Skin epidermis (tissue), 12 donors: ENCODE measurements around the gene GMPR2.

Experiments used
- H3K27ac ChIP-seq, 21 experiments: fragments of 200-600 bp; sonication (generic) in 11 of 21; one replicate each; pipeline ENCODE4 v1.5.0; 2020; ENCODE audit warnings: mild to moderate bottlenecking in 3 of 21, inconsistent platforms in 2 of 21, moderate library complexity in 2 of 21
- H3K4me3 ChIP-seq, 7 experiments: fragments of 200-600 bp; sonication (generic) in 2 of 7; one replicate each; pipeline ENCODE4 v1.5.0; 2020; ENCODE audit warnings: inconsistent platforms in 2 of 7, mild to moderate bottlenecking in 2 of 7, moderate library complexity in 1 of 7

The GMPR2 gene

DNA sequence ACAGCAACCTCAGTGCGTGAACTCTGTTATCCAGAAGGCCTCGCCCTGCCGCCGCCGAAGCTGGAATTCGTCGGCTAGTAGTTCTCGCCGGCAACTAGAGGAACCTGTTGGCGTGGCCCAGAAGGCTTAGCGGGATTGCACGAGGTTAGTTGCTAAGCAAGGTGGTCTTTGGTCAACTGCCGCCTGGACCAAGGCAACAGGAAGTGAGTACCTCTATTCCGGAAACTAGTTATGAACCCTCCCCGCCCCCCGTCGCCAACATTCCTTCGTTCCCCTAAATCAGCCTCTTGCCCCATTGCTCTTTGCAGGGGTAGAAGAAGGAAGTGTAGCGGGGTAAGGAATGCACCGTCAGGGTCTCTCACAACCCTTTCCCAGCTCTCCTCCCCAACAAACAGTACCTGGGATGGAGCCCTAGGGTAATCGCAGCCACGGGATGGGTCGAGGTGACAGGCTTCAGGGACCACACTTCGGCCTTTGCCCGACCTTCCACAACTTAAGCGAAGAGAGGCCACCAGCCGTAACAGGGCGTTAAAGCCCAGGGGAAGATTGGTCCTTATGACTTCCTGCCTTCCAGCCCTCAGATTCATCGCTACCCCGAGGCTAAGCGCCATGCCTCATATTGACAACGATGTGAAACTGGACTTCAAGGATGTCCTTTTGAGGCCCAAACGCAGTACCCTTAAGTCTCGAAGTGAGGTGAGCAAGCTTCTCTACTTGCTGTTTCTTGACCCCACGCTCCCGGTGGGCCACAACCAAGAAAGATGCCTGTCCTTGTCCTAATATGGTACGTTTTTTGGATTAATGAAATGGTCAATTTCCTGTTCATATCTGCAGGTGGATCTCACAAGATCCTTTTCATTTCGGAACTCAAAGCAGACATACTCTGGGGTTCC lies at the start of gene GMPR2:
GMPR2 (plus strand) TSS at position 285 of the 893 bp plus-strand sequence; CDS start at position 610, 325 bp downstream.
- H3K27ac ChIP-seq = peak within 1 kb of the TSS; percentile 17 to 97 (median 90)
- peak within 1 kb of the TSS; percentile 59 to 87 (median 69) for H3K4me3 ChIP-seq

DNA sequence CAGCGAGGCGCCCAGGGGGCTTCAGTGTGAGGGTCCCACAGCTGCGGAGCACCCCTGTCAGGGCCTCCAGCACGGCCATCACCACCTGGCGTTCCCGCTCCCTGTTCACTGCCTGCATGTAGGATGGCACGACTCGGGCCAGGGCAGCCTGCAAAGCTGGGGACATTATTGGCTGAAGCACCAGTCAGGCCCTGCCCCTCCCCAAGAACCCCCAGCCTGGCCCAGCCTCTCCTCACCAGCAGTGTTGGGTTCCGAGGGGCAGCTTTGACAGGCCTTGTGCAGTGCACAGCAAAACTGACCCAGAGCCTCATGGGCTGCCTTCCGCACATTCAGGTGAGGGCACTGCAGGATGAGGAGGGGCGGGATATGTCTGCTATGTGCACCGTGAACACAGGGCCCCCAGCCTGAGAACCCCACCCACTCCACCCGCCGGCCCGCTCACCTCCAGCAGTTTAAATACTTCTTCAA lies 49.7 kb upstream of the GMPR2 start:
- Histone ChIP-seq H3K4me3 (no peak overlapping the region), H3K27ac (no peak overlapping the region)

DNA sequence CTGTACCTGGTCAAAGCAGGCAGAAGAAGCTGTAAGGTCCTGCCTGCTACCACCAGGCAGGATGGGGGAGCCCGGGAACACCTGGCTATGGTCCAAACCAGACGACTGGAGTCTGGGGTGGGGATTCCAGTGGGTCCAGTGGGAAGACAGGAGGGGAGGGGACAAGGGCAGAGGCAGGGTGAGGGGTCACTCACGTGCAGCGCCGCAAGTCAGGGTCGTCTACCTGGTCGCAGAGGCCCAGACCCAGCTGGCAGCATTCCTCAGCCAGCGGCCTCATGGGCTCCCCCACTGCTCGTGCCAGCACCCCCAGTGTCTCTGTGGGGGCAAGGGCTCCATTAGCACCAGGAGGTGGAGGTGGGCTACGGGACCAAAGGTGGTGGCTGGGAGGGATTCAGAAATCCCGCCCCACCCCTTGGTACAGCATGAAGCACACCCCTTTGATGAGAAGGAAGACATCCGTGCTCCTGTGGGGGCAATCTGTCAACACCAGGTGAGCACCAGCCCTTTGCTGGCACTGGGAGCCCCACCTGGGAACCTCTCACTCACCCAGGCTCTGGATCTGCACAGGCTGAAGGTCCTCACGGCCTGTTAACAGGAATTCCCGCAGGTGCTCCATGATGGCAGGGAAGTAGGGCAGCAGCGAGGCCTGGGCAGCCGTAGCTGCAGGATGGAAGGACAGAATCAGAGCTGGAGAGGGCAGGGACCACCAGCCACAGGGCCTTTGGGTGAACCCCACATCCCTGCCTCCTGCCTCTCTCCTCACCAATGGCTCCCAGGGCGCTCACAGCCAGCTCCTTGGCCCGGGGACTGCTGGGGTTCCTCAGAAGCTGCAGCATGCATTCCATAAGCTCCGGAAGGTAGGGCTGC lies 48.4 kb upstream of the GMPR2 start:
- Histone ChIP-seq H3K4me3 (no peak overlapping the region), H3K27ac (no peak overlapping the region)

DNA sequence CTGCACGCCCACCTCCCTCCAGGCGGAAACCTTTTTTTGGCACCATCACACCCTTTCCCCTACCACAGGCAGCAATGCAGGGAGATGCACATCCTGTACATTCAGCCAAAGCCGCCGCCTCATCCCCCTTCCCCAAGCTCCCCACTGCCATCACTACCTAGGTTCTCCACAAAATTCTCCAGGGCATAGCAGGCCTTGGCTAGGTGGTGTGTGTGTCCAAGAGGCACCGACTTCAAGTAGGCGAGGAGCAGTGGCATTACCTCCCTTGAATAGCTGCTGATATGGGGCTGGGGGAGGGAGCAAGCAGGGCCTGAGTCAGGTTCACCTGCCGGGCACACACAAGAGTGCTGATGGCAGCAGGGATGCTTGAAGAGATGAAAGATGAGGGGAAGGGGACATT lies 47.7 kb upstream of the GMPR2 start:
- H3K27ac ChIP-seq = no peak overlapping the region
- no peak overlapping the region for H3K4me3 ChIP-seq

DNA sequence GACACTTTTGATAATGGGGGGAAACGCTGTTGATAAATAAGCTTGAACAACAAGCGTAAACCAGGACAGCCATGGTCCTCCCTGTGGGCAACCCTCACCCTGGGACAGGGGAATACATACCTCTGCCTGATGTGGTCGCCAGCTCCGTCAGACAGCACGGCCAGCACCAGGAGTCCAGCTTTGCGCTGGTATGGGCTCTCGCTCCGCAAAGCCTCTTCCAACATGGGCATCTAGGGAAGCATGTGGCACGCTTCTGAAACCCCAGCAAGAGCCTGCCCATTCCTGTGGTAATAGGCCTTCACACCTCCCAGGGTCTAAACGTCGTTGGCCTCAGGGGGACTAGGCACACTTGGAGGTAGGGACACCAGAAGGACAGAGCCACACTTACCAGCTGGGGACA lies 47.0 kb upstream of the GMPR2 start:
- H3K4me3 ChIP-seq = no peak overlapping the region

DNA sequence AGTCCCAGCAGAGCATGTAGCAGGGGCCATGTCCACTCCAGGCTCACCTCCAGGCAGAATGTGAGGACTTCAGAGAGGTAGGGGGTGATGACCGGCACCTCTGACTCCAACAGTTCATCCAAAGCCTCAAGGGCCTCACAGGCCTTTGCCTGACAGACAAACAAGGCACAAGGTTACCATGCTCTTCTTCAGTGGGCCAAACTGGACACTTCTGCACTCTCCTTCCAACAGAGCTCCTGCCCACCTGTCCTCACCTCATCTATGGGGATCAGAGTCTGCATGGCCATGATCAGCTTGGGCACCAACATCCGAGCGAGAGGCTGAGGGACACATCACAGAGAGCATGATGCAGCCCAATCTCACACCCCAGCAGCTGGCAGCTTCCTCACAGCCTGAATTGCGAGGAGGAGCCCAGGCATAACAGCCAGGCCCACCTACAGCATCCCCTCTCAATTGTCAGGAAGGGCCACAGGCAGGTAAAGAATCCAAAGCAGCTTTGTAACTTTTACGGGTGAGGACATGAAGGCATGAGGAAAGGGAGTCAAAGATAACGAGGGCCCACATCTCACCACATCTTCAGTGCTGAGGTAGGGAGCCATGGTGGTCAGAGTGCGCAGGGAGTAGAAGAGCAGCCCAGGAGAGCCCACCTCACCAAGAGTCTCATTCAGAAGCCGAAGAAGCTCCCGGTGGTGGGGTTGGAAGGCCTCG lies 45.7 kb upstream of the GMPR2 start:
- peak overlapping the region in 4 of 21 experiments; percentile 54 to 93 (median 82) for H3K27ac ChIP-seq
- peak overlapping the region in 1 of 7 experiments; percentile 56 for H3K4me3 ChIP-seq

More for the DNA sequence above, 47.0 kb upstream of the GMPR2 start:
- H3K27ac ChIP-seq = peak overlapping the region in 1 of 21 experiments; percentile 3

- H3K4me3 ChIP-seq = peak overlapping the region in 2 of 7 experiments; percentile 56 to 81
- peak overlapping the region in 8 of 21 experiments; percentile 54 to 95 (median 86) for H3K27ac ChIP-seq
Measured at GRCh38 chr14:24187539-24187915, 45.2 kb upstream of the GMPR2 start.

GRCh38 chr14:24188251-24189058 lies 44.3 kb upstream of the GMPR2 start, which contains the start of gene IPO4:
Gene IPO4 (minus strand): TSS chr14:24188816. CDS start chr14:24188787, 29 bp downstream.
- H3K27ac ChIP-seq = peak within 1 kb of the TSS; percentile 31 to 95 (median 81)
- peak within 1 kb of the TSS; percentile 51 to 81 (median 75) for H3K4me3 ChIP-seq

GRCh38 chr14:24189059-24189375 lies 43.7 kb upstream of the GMPR2 start:
- peak overlapping the region in 5 of 7 experiments; percentile 56 to 81 (median 75) for H3K4me3 ChIP-seq
- peak overlapping the region in 15 of 21 experiments; percentile 23 to 95 (median 73) for H3K27ac ChIP-seq

DNA sequence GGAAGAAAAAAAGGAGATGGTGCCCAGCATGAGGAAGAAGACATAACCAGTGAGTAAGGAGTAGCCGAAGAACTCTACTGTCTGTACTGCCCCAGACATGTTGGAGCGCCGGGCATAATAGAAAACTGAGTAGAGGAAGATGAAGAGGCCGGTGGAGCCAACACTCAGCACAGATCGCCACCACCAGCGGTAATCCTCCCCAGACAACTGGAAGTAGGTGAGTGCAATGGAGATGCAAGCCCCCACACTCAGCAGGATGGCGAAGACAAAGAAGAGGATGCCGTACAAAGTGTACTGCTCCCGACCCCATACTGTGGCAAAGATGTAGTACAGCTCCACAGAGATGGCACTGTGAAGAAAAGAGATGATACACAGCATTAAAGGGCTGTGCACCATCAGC lies 43.3 kb upstream of the GMPR2 start:
- H3K27ac ChIP-seq = peak overlapping the region in 9 of 21 experiments; percentile 23 to 95 (median 86)

DNA sequence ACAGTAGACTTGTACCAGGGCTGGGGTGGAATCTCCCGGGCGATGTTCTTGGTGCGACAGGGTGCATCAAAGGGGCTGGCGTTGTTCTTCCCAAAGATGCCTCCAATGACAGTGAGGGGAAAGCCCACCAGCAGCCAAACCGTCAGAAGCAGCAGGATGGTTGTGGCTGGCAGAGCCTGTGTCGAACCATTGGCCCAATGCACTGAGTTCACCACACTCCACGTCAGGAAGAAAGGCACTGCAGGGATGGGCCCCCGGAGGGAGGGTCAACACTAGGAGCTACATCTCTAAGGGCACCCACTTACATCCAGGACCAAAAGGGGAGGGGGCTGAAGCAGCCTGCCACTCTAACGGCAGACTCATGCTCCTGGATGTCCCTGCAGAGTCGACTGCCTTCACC lies 42.3 kb upstream of the GMPR2 start:
- H3K4me3 ChIP-seq = no peak overlapping the region
- no peak overlapping the region for H3K27ac ChIP-seq

More for the DNA sequence above, 43.3 kb upstream of the GMPR2 start:
- no peak overlapping the region for H3K4me3 ChIP-seq

GRCh38 chr14:24192933-24193332 lies 39.8 kb upstream of the GMPR2 start:
- Histone ChIP-seq H3K4me3 (no peak overlapping the region), H3K27ac (no peak overlapping the region)

DNA sequence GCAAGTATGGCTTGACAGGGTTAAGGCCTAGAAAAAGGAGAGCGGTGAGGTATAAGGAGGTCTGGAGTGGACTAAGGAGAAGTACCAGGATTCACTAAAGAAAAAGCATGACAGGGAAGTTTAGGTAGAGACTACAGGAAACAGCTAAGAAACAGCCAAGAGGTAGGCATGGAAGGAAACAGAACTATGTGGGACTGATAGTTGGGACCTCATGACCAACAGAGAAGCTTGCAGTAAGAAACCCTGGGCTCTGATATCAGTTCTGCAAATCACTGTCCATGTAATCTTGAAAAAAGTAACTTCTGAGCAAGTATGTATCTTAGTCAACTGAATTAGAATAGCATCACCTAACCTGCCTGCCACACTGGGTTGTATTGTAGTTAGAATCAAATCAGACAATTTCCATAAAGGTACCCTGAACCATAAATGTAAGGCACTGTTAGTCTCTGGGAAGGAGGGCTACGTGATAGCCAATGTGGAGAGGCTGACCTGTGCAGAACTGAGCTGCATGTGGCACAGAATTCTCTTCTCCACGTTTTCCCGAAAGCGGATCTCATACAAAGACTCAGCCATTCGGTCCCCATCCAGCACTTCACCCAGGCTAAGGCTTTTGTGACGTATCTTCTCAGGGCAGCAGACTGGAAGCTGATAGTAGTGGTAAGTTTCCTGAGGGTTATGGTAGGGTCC lies 38.4 kb upstream of the GMPR2 start:
- H3K4me3 ChIP-seq = peak overlapping the region; percentile 53 to 92 (median 74)
- H3K27ac ChIP-seq = peak overlapping the region; percentile 96 to 100 (median 99)

DNA sequence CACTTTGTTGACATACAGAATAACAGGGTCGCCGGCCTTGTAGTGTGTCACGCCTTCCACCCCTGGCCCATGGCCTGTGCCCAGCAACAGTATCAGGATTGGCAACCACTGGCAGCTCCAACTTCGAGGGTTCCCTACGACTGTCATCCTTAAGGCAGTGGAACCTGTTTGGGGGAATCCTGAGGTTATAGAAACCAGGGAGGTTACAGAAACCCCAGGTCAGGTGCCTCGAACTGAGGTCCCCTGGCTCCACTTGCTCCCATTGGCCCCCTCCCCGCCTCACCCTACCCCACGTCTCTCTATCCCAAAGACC lies 37.9 kb upstream of the GMPR2 start:
- H3K4me3 ChIP-seq = peak overlapping the region; percentile 53 to 92 (median 74)
- peak overlapping the region; percentile 96 to 100 (median 99) for H3K27ac ChIP-seq

DNA sequence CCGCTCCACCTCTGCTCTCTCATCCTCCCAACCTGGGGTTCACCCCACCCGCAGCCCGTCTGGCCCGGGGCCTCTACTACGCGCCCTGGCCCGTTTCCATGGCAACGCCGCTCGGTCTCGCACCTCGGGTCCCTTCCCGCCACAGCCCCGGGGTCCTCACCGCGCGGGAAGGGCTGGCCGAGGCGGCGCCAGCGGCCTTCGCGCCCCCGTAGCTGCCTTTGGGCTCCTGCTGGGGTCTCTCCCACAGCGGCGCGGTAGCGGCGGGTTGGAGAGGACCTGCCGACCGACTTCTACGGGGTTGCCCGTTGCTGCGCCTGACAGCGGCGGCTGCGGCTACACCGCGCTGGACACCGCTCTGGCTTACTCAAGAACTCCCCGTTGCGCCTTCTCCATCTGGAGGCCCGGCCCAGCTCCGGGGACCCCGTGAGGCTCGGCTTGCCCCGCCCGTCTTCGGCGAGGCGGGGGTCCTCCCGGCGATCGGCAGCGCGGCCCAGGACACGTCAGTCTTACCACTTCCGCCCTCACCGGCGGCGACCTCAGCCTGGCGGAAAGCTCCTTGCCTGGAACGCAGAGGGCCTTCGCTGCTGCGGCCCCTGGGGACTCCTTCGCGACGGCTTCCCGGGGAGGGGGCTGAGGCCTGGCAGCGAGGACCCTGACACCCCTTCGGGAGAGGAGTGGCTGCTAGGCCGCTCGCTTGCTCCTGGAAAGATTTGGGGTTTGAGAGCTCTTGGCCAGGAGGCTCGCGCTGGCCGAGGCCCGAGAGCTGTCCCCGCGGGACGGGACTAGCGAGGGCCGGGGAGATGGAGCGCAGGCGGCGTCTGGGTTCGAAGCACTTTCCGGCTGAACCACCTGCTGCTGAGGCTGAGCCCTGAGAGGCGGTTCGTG lies 37.3 kb upstream of the GMPR2 start, which contains the start of gene TM9SF1:
TM9SF1 (minus strand) TSS at position 256 of the 885 bp plus-strand sequence. CDS start 422 bp downstream, outside the sequence.
- H3K4me3 ChIP-seq = peak within 1 kb of the TSS; percentile 53 to 92 (median 74)
- H3K27ac ChIP-seq = peak within 1 kb of the TSS; percentile 96 to 100 (median 99)

DNA sequence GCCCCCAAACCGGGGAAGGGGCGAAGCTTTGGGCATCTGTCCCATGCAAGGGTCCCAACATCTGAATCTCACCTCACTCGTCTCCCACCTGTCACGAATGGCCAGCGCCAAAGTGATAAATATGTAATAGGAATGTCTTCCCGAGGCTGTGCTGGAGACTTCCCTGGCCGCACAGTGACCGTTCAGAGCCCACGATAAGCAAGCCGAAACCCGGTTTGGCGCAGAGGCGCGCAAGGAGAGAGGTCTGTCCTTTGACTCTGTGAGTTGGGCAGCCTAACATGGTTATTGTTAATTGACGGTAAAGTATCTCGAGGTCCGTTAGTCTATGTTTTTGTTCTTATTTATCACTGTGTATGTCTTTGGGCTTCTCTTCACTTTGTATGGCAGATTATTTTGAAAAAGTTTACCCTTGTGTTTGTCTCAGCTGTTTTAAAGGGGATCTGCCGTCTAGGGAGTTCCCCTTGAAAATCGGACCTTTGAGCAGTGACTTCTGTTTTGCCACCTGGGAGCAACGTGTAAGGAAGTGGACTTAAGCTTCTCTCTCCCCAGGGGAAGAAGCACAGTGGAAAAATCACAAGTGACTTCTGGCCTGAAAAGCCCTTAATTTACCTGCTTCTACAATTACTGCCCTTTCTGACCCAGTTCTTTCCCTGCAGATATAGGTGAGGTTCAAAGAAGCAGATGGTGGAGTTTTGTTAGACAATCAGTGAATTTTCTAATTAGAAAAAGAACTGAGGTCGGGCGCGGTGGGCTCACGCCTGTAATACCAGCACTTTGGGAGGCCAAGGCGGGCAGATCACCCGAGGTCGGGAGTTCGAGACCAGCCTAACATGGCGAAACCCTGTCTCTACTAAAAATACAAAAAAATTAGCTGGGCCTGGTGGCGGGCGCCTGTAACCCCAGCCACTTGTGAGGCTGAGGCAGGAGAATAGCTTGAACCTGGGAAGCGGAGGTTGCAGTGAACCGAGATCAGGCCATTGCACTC lies 36.4 kb upstream of the GMPR2 start:
- Histone ChIP-seq H3K4me3 (peak overlapping the region; percentile 53 to 92 (median 74)), H3K27ac (peak overlapping the region; percentile 96 to 100 (median 99))
